Neural crest cell (in vitro differentiated cells): ENCODE measurements around the gene ST3GAL3. TPM values are rescaled to one million over a fixed set of nuclear protein-coding genes. Genes with fewer than 3 reads are reported as not detected.

Experiments
- DNase-seq: peaks from one replicate; pipeline ENCODE4 v3.0.0; 2021; ENCODE audit warnings: low read depth, mixed read lengths, low spot score
- H3K27ac Mint-ChIP-seq: one replicate; pipeline ENCODE4 v1.8.0; 2021; ENCODE audit warnings: mild to moderate bottlenecking, mixed read lengths; ENCODE audit not compliant: unreplicated experiment
- H3K27me3 Mint-ChIP-seq: 2 replicates; pipeline ENCODE4 v1.8.0; 2021; ENCODE audit warnings: low read depth, mild to moderate bottlenecking, mixed read lengths
- H3K36me3 Mint-ChIP-seq: 2 replicates; pipeline ENCODE4 v1.8.0; 2021; ENCODE audit warnings: low read depth, mild to moderate bottlenecking, mixed read lengths
- H3K4me1 Mint-ChIP-seq: 2 replicates; pipeline ENCODE4 v1.8.0; 2021; ENCODE audit warnings: mixed read lengths
- H3K4me3 Mint-ChIP-seq: one replicate; pipeline ENCODE4 v1.8.0; 2021; ENCODE audit warnings: mild to moderate bottlenecking, mixed read lengths
- H3K9me3 Mint-ChIP-seq: 2 replicates; pipeline ENCODE4 v1.8.0; 2021; ENCODE audit warnings: mixed read lengths
- CTCF ChIP-seq: fragments of 200-600 bp; sonication (generic); conservative IDR thresholded peaks from 2 replicates; pipeline ENCODE4 v1.5.0; 2021; ENCODE audit warnings: antibody characterized with exemption, mild to moderate bottlenecking
- total RNA-seq: library from RNA; stranded (reverse); gene quantifications from 2 replicates; pipeline ENCODE4 v1.2.1, GENCODE V29; 2021

ST3GAL3 gene
- total RNA-seq, 1 donor from 2014 or later: 37.4 TPM

- peaks cover 16% of the 10 kb centered on the region for H3K4me1 Mint-ChIP-seq
- DNase-seq: no peak
- H3K36me3 Mint-ChIP-seq: peaks cover 1% of the 10 kb centered on the region
- H3K9me3 Mint-ChIP-seq: no peaks in the 10 kb centered on the region
- peak overlapping the region; percentile 56 for H3K4me3 Mint-ChIP-seq
- TF ChIP-seq CTCF: no peak
- peaks cover 40% of the 10 kb centered on the region for H3K27me3 Mint-ChIP-seq
- H3K27ac Mint-ChIP-seq: no peak overlapping the region
Observed at GRCh38 chr1:43930949-43931275, 223.6 kb downstream of the ST3GAL3 start.

DNA sequence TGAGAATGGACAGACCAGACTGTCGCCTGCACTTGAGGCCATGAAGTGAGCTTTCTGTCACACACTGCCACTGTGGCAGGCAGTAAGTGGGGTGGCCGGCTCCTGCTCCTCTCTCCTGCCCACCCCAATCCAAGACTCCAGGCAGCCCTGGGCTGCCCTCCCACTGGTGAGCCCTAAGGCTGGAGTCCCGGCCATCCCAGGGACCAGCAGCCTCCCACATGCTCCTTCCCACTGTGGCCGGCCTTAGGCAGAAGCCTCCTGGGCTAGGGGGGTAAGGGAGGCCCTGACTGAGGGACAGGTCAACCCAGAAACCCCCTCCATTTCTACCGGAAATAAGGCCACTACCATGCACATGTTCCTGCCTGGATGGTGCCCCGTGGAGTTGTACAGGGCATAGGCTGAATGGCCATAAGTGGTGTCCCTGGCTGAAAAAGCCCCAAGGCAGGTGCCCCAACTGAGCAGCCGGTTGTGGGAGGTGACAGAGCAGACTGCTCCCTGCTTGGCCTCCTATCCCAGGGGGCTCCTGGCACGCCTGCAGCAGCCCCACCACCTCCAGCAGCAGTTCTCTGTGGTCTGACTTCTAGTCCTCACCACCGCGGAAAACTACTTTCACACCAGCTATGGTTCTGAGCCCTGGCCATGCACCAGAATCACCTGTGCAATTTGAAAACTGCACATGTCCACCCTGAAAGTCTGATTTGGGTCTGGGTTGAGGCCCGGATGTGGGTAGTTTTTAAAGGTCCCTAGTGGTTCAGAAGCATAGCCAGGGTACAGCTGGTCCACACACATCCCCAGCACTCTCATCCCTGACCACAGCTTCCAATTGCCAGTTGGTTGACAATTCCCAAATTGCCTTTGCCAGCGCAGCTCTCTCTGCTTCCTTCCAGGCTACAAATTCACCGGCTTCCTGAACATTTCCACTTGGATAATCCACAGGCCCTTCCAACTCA lies 224.7 kb downstream of the ST3GAL3 start:
- Mint-ChIP-seq H3K4me3 (peak overlapping the region; percentile 1), H3K9me3 (no peaks in the 10 kb centered on the region), H3K36me3 (no peaks in the 10 kb centered on the region), H3K4me1 (peaks cover 16% of the 10 kb centered on the region), H3K27ac (no peak overlapping the region), H3K27me3 (peaks cover 45% of the 10 kb centered on the region)
- DNase-seq: no peak
- TF ChIP-seq CTCF: no peak

DNA sequence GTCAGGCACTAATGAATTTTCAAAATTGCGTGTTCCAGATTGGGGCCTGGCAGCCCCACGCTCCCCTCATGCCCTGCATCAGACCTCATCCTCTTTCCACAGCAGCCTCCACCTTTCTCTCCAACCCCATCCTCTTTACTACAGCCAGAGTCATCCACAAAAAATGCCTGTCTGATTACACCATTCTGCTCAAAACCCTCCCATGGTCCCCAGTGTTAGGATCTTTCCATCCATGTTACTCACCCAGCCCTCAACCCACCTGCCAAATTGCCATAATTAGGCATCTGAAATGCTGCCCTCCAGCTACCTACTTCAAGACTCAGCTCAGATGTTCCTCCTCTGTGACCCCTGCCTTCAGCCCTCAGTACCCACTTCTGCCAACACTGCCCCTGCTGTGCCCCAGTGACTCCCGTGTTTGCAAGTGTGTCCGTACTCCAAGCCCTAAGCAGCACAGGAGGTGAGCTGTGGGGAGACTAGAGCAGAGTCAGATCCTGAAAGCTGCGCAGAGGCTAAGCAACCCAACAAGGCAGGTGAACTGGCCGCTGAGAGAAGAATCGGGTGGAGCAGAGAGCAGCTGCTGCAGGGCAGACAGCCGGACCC lies 225.6 kb downstream of the ST3GAL3 start:
- peaks cover 16% of the 10 kb centered on the region for H3K4me1 Mint-ChIP-seq
- peak overlapping the region; percentile 3 for H3K27ac Mint-ChIP-seq
- peaks cover 48% of the 10 kb centered on the region for H3K27me3 Mint-ChIP-seq
- TF ChIP-seq CTCF: no peak
- no peaks in the 10 kb centered on the region for H3K36me3 Mint-ChIP-seq
- no peak for DNase-seq
- H3K4me3 Mint-ChIP-seq: peak overlapping the region; percentile 1
- no peaks in the 10 kb centered on the region for H3K9me3 Mint-ChIP-seq

GRCh38 chr1:43933386-43934100 lies 226.2 kb downstream of the ST3GAL3 start, which contains the start of gene ARTN:
TSS of gene ARTN (plus strand) at chr1:43933801. CDS start at chr1:43935657, 1,856 bp downstream.
- peaks cover 53% of the 10 kb centered on the region for H3K27me3 Mint-ChIP-seq
- peaks cover 16% of the 10 kb centered on the region for H3K4me1 Mint-ChIP-seq
- no peaks in the 10 kb centered on the region for H3K36me3 Mint-ChIP-seq
- H3K4me3 Mint-ChIP-seq: peak within 1 kb of the TSS; percentile 83
- peak within 1 kb of the TSS; percentile 3 for H3K27ac Mint-ChIP-seq
- no peak for DNase-seq
- no peaks in the 10 kb centered on the region for H3K9me3 Mint-ChIP-seq
- no peak for TF ChIP-seq CTCF

- H3K4me3 Mint-ChIP-seq: peak overlapping the region; percentile 83
- TF ChIP-seq CTCF: peak; percentile 83
- H3K4me1 Mint-ChIP-seq: peaks cover 16% of the 10 kb centered on the region
- peak; percentile 83 for DNase-seq
- peaks cover 55% of the 10 kb centered on the region for H3K27me3 Mint-ChIP-seq
- H3K9me3 Mint-ChIP-seq: no peaks in the 10 kb centered on the region
- H3K27ac Mint-ChIP-seq: no peak overlapping the region
- H3K36me3 Mint-ChIP-seq: no peaks in the 10 kb centered on the region
Observed at GRCh38 chr1:43934101-43934985, 227.0 kb downstream of the ST3GAL3 start.
